HepG2 (cell line): ENCODE measurements around the gene HTATIP2. TPM values are rescaled to one million over a fixed set of nuclear protein-coding genes. Genes with fewer than 3 reads are reported as not detected.

ENCODE experiments used
- ETV6 ChIP-seq: sonication (generic); formaldehyde crosslinking; conservative IDR thresholded peaks from 2 replicates; pipeline ENCODE4 v1.4.0; 2020; ENCODE audit warnings: missing genetic modification reagents
- HDAC2 ChIP-seq: sonication (generic); formaldehyde crosslinking; IDR thresholded peaks from 2 replicates; pipeline ENCODE4 v1.4.0; 2020; ENCODE audit warnings: missing genetic modification reagents
- ISX ChIP-seq: sonication (generic); formaldehyde crosslinking; conservative IDR thresholded peaks from 2 replicates; pipeline ENCODE4 v1.5.0; 2020; ENCODE audit warnings: missing genetic modification reagents
- KDM5B ChIP-seq: sonication (generic); formaldehyde crosslinking; IDR thresholded peaks from 2 replicates; pipeline ENCODE4 v1.4.0; 2020; ENCODE audit warnings: missing genetic modification reagents, mild to moderate bottlenecking, borderline replicate concordance
- NCOR1 ChIP-seq: fragments of 200-600 bp; sonication (generic); IDR thresholded peaks from 2 replicates; pipeline ENCODE4 v1.7.0; 2017; ENCODE audit warnings: antibody characterized with exemption, low read length, borderline replicate concordance
- POLR2G ChIP-seq: fragments of 200-400 bp; formaldehyde crosslinking; IDR thresholded peaks from 2 replicates; pipeline ENCODE4 v1.6.1; 2018; ENCODE audit warnings: mild to moderate bottlenecking, low read depth, low read length, moderate library complexity
- RBM22 ChIP-seq: fragments of 200-400 bp; formaldehyde crosslinking; optimal IDR thresholded peaks from 2 replicates; pipeline ENCODE3; 2017; ENCODE audit warnings: mild to moderate bottlenecking, low read length, moderate library complexity
- RCOR2 ChIP-seq: IDR thresholded peaks from 2 replicates; pipeline ENCODE4 v1.6.1; 2016; ENCODE audit warnings: missing biosample characterization, missing genetic modification reagents
- RELA ChIP-seq: sonication (generic); formaldehyde crosslinking; IDR thresholded peaks from 2 replicates; pipeline ENCODE4 v1.4.0; 2020; ENCODE audit warnings: missing genetic modification reagents
- SOX6 ChIP-seq, 2 experiments: fragments of 450-650 bp in 1 of 2; sonication (generic) in 1 of 2; formaldehyde crosslinking in 1 of 2; IDR thresholded peaks; 2 replicates each; pipeline versions ENCODE4 v1.4.0 to v1.6.1; 2017 to 2020; ENCODE audit warnings: antibody characterized with exemption in 1 of 2, mild to moderate bottlenecking in 1 of 2, missing genetic modification reagents in 1 of 2
- TCF7L2 ChIP-seq: IDR thresholded peaks from 2 replicates; pipeline ENCODE4 v1.6.1; 2011; ENCODE audit warnings: mild to moderate bottlenecking, low read depth, low read length, moderate library complexity
- ZEB1 ChIP-seq: IDR thresholded peaks from 2 replicates; pipeline ENCODE4 v1.6.1; 2012; ENCODE audit warnings: mild to moderate bottlenecking, low read depth, inconsistent platforms; ENCODE audit not compliant: insufficient replicate concordance
- ZNF180 ChIP-seq: sonication (generic); formaldehyde crosslinking; IDR thresholded peaks from 2 replicates; pipeline ENCODE4 v1.4.0; 2020; ENCODE audit warnings: low read depth, missing genetic modification reagents, borderline replicate concordance
- ZNF326 ChIP-seq: sonication (generic); formaldehyde crosslinking; IDR thresholded peaks from 2 replicates; pipeline ENCODE4 v1.4.0; 2020; ENCODE audit warnings: missing genetic modification reagents, borderline replicate concordance
- ZNF496 ChIP-seq: sonication (generic); formaldehyde crosslinking; IDR thresholded peaks from 2 replicates; pipeline ENCODE4 v1.8.1; 2023; ENCODE audit warnings: mild to moderate bottlenecking, moderate library complexity, missing genetic modification reagents; ENCODE audit not compliant: insufficient replicate concordance
- ZNF724P ChIP-seq: sonication (generic); formaldehyde crosslinking; IDR thresholded peaks from 2 replicates; pipeline ENCODE4 v1.8.0; 2022; ENCODE audit warnings: missing genetic modification reagents, borderline replicate concordance
- ZNF772 ChIP-seq: sonication (generic); formaldehyde crosslinking; IDR thresholded peaks from 2 replicates; pipeline ENCODE4 v1.5.0; 2020; ENCODE audit warnings: mild to moderate bottlenecking, missing genetic modification reagents
- ZNF776 ChIP-seq: sonication (generic); formaldehyde crosslinking; IDR thresholded peaks from 2 replicates; pipeline ENCODE4 v1.4.0; 2020; ENCODE audit warnings: mild to moderate bottlenecking, missing genetic modification reagents
- polyA plus RNA-seq, 8 experiments: library from polyadenylated mRNA; depleted of rRNA in 3 of 8; stranded (reverse) in 7 of 8; unstranded in 1 of 8; fragments of >200 nt; fragmentation: Illumina TruSeq in 4 of 8; extraction: Trizol in 4 of 8; gene quantifications; 2 replicates each; pipeline versions ENCODE4 v1.2.1 to v1.2.3, GENCODE V29; 2011 to 2016; ENCODE audit warnings: low read depth in 4 of 8, missing spikeins in 1 of 8, mixed read lengths in 1 of 8; ENCODE audit not compliant: insufficient read depth in 1 of 8
- total RNA-seq, 5 experiments: library from RNA; depleted of rRNA; stranded (reverse); fragments of >200 nt; fragmentation: Illumina TruSeq; extraction: Trizol; gene quantifications; 2 replicates each; pipeline ENCODE4 v1.2.3, GENCODE V29; 2016; ENCODE audit warnings: low read depth in 1 of 5
- TF ChIP-seq, protein P1 (sequence below): sonication (generic); formaldehyde crosslinking; IDR thresholded peaks from 2 replicates; pipeline ENCODE4 v1.4.0; 2020; ENCODE audit warnings: missing genetic modification reagents, borderline replicate concordance
- TF ChIP-seq, protein P2 (sequence below): sonication (generic); formaldehyde crosslinking; IDR thresholded peaks from 2 replicates; pipeline ENCODE4 v1.4.0; 2020; ENCODE audit warnings: missing genetic modification reagents
- TF ChIP-seq, protein P3 (sequence below): sonication (generic); formaldehyde crosslinking; IDR thresholded peaks from 2 replicates; pipeline ENCODE4 v1.4.0; 2020; ENCODE audit warnings: missing genetic modification reagents
- TF ChIP-seq, protein P4 (sequence below): sonication (generic); formaldehyde crosslinking; IDR thresholded peaks from 2 replicates; pipeline ENCODE4 v1.5.1; 2020; ENCODE audit warnings: missing genetic modification reagents, mild to moderate bottlenecking, borderline replicate concordance

The HTATIP2 gene
- total and polyA plus RNA-seq, 2 of the 13 experiments (the other 11 are each of a cell fraction or from before 2014, with no cell fraction given): not detected

DNA sequence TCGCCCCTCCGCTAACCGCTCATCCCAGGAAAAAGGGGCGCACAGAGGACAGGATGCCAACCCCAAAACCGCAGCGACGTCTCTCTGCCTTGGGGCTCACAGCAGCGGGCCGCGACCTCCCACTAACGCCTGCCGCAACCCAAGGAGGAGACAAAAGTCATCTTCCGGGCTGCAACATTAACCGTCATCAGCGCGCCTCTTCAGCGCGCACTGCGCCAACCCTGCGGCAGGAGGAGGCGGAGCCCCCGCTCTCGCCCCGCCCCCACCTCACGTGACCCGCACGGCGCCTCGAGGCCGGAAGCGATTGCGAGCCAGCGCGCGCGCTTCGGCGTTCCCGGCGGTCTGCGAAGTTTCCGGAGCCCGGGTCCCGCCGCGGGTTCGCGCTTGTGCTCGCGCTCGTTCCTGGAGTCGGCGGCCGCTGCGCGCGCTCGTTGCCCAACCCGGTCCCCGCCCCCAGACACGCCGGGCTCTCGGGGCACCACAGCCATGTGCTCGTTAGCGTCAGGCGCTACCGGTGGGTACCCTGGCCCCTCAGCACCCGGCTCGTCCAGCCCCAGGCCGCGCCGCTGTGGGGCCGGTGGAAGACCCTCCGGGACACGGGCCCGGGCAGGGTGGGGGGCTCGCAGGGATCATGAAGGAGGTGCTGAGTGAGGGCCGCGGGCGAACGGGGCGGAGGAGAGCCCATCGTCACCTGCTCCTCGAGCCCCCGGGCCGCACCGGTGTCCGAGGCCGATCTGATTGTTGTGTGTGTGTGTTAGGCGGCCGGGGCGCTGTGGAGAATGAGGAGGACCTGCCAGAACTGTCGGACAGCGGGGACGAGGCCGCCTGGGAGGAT lies 24.0 kb downstream of the HTATIP2 start, which contains the start of gene PRMT3 (continued):
- TF ChIP-seq, protein P1, sequence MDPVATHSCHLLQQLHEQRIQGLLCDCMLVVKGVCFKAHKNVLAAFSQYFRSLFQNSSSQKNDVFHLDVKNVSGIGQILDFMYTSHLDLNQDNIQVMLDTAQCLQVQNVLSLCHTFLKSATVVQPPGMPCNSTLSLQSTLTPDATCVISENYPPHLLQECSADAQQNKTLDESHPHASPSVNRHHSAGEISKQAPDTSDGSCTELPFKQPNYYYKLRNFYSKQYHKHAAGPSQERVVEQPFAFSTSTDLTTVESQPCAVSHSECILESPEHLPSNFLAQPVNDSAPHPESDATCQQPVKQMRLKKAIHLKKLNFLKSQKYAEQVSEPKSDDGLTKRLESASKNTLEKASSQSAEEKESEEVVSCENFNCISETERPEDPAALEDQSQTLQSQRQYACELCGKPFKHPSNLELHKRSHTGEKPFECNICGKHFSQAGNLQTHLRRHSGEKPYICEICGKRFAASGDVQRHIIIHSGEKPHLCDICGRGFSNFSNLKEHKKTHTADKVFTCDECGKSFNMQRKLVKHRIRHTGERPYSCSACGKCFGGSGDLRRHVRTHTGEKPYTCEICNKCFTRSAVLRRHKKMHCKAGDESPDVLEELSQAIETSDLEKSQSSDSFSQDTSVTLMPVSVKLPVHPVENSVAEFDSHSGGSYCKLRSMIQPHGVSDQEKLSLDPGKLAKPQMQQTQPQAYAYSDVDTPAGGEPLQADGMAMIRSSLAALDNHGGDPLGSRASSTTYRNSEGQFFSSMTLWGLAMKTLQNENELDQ (CRISPR knock-in tag): 0 out of 2 replicates have a peak, but pooled peaks have one; percentile 23
- TF ChIP-seq, protein P2, sequence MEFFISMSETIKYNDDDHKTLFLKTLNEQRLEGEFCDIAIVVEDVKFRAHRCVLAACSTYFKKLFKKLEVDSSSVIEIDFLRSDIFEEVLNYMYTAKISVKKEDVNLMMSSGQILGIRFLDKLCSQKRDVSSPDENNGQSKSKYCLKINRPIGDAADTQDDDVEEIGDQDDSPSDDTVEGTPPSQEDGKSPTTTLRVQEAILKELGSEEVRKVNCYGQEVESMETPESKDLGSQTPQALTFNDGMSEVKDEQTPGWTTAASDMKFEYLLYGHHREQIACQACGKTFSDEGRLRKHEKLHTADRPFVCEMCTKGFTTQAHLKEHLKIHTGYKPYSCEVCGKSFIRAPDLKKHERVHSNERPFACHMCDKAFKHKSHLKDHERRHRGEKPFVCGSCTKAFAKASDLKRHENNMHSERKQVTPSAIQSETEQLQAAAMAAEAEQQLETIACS (CRISPR knock-in tag): peak; percentile 99
- no peak for TF ChIP-seq TCF7L2
- TF ChIP-seq ZNF496 (CRISPR knock-in tag): no peak
- TF ChIP-seq ZNF326 (CRISPR knock-in tag): no peak
- TF ChIP-seq, protein P3, sequence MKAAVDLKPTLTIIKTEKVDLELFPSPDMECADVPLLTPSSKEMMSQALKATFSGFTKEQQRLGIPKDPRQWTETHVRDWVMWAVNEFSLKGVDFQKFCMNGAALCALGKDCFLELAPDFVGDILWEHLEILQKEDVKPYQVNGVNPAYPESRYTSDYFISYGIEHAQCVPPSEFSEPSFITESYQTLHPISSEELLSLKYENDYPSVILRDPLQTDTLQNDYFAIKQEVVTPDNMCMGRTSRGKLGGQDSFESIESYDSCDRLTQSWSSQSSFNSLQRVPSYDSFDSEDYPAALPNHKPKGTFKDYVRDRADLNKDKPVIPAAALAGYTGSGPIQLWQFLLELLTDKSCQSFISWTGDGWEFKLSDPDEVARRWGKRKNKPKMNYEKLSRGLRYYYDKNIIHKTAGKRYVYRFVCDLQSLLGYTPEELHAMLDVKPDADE (CRISPR knock-in tag): 0 out of 2 replicates have a peak, but pooled peaks have one; percentile 27
- TF ChIP-seq ZNF772 (CRISPR knock-in tag): peak; percentile 81; the same call in 1 of the 2 replicates
- 0 out of 2 replicates have a peak, but pooled peaks have one; percentile 83 for TF ChIP-seq ISX (CRISPR knock-in tag)
- peak; percentile 61; the same call in 1 of the 2 replicates for TF ChIP-seq ZNF180 (CRISPR knock-in tag)
- no peak for TF ChIP-seq SOX6 (IDR thresholded peaks at IDR 0.05)
- TF ChIP-seq SOX6 (CRISPR knock-in tag; IDR thresholded peaks at IDR 0.05): peak; percentile 50
- TF ChIP-seq ZEB1: no peak
- TF ChIP-seq ZNF776 (CRISPR knock-in tag): peak; percentile 95
- TF ChIP-seq, protein P4, sequence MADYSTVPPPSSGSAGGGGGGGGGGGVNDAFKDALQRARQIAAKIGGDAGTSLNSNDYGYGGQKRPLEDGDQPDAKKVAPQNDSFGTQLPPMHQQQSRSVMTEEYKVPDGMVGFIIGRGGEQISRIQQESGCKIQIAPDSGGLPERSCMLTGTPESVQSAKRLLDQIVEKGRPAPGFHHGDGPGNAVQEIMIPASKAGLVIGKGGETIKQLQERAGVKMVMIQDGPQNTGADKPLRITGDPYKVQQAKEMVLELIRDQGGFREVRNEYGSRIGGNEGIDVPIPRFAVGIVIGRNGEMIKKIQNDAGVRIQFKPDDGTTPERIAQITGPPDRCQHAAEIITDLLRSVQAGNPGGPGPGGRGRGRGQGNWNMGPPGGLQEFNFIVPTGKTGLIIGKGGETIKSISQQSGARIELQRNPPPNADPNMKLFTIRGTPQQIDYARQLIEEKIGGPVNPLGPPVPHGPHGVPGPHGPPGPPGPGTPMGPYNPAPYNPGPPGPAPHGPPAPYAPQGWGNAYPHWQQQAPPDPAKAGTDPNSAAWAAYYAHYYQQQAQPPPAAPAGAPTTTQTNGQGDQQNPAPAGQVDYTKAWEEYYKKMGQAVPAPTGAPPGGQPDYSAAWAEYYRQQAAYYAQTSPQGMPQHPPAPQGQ (CRISPR knock-in tag): no peak
- TF ChIP-seq HDAC2 (CRISPR knock-in tag): peak; percentile 38
- peak; percentile 81; the same call in 1 of the 2 replicates for TF ChIP-seq ZNF724P (CRISPR knock-in tag)
- TF ChIP-seq KDM5B: peak; percentile 85; the same call in 1 of the 2 replicates
- TF ChIP-seq RELA (CRISPR knock-in tag): peak; percentile 72; the same call in 1 of the 2 replicates
- peak; percentile 76 for TF ChIP-seq POLR2G
- no peak for TF ChIP-seq NCOR1
- no peak for TF ChIP-seq ETV6
- TF ChIP-seq RBM22: no peak
- TF ChIP-seq RCOR2 (CRISPR knock-in tag): no peak
